NCI-H82 treated with DMSO at 0.1 percent for 48 hours (cell line): ENCODE measurements around the gene WSCD2.
"Not testable (repeated sequence)": the region's sequence is repeated elsewhere in the genome, so short reads cannot be mapped to it uniquely, and the experiment has no call there.

Experiments
- DNase-seq: peaks from one replicate; lab custom pipeline; 2025; ENCODE audit not compliant: unreplicated experiment; lab: John Stamatoyannopoulos, UW

The WSCD2 gene

GRCh38 chr12:108193493-108193892 is 64.4 kb downstream of the WSCD2 start:
- no peak for DNase-seq

GRCh38 chr12:108193917-108194316 is 64.8 kb downstream of the WSCD2 start:
- peak; percentile 15 for DNase-seq

- no peak for DNase-seq
Observed at GRCh38 chr12:108194585-108194984, 65.5 kb downstream of the WSCD2 start.

GRCh38 chr12:108196319-108196718 is 67.2 kb downstream of the WSCD2 start:
- DNase-seq, result no peak

GRCh38 chr12:108196921-108197320 is 67.8 kb downstream of the WSCD2 start:
- no peak for DNase-seq

- no peak for DNase-seq
Observed at GRCh38 chr12:108198043-108198442, 69.0 kb downstream of the WSCD2 start.

- DNase-seq, result no peak
Observed at GRCh38 chr12:108199106-108199505, 70.0 kb downstream of the WSCD2 start.

- peak; percentile 63 for DNase-seq
Observed at GRCh38 chr12:108201808-108202207, 72.7 kb downstream of the WSCD2 start.

- no peak for DNase-seq
Observed at GRCh38 chr12:108204117-108204987, 75.3 kb downstream of the WSCD2 start.

GRCh38 chr12:108205864-108206263 is 76.8 kb downstream of the WSCD2 start:
- DNase-seq, result no peak

- DNase-seq, result no peak
Observed at GRCh38 chr12:108207791-108208730, 79.0 kb downstream of the WSCD2 start.

- no peak for DNase-seq
Observed at GRCh38 chr12:108210001-108210400, 80.9 kb downstream of the WSCD2 start.

GRCh38 chr12:108211157-108211556 is 82.1 kb downstream of the WSCD2 start:
- DNase-seq, result peak; percentile 52

- no peak for DNase-seq
Observed at GRCh38 chr12:108213871-108214445, 84.9 kb downstream of the WSCD2 start.

- no peak for DNase-seq
Observed at GRCh38 chr12:108214486-108214885, 85.4 kb downstream of the WSCD2 start.

GRCh38 chr12:108215458-108215857 is 86.4 kb downstream of the WSCD2 start:
- DNase-seq, result no peak

- no peak for DNase-seq
Observed at GRCh38 chr12:108218921-108219320, 89.8 kb downstream of the WSCD2 start.

GRCh38 chr12:108225101-108225500 is 96.0 kb downstream of the WSCD2 start:
- DNase-seq, result not testable (repeated sequence)

GRCh38 chr12:108226866-108227265 is 97.8 kb downstream of the WSCD2 start:
- no peak for DNase-seq

GRCh38 chr12:108228746-108229145 is 99.7 kb downstream of the WSCD2 start:
- DNase-seq, result no peak

GRCh38 chr12:108231109-108231905 is 102.2 kb downstream of the WSCD2 start:
- DNase-seq, result no peak
